HepG2 (cell line): Measurements from ENCODE around the gene ZBTB20. TPM values are rescaled to one million over a fixed set of nuclear protein-coding genes. Genes with fewer than 3 reads are reported as not detected.

Source experiments
- ATAC-seq: fragments of 200-7000 bp; cut with Tn5 transposase; 3 replicates; pipeline ENCODE4 v1.9.1; 2020; ENCODE audit warnings: mild to moderate bottlenecking, moderate library complexity
- BruUV-seq: library from RNA; stranded (reverse); fragments of 400-500 nt; replicated peaks from 2 replicates; lab custom pipeline; 2021; lab: Mats Ljungman, UMichigan
- CTCF ChIA-PET: fragments of 300-600 bp; formaldehyde crosslinking; extraction: SDS; loops from one replicate; lab custom pipeline; 2021; ENCODE audit warnings: low total read pairs, inconsistent platforms, low intra/inter-chr PET ratio; lab: Yijun Ruan, JAX
- POLR2A ChIA-PET: fragments of 350-600 bp; sonication (Branson Sonifier 250); formaldehyde crosslinking; loops from one replicate; lab custom pipeline; 2020; ENCODE audit warnings: antibody characterized with exemption, inconsistent platforms; lab: Yijun Ruan, JAX
- DNase-seq: peaks from one replicate; pipeline ENCODE4 v3.0.0-alpha.2; 2015; ENCODE audit warnings: low spot score
- FAIRE-seq: peaks from 3 replicates; lab custom pipeline; 2011; peaks lifted over from hg19 to GRCh38; lab: Jason Lieb, UNC
- H2AFZ ChIP-seq: one replicate; pipeline ENCODE4 v1.6.1; 2011; ENCODE audit warnings: low read length, inconsistent platforms
- H3K27ac ChIP-seq: fragments of 300-600 bp; 3 replicates; pipeline ENCODE4 v1.8.0; 2011; ENCODE audit warnings: mixed run types, mild to moderate bottlenecking, mixed read lengths, low read length, inconsistent platforms; ENCODE audit not compliant: insufficient read depth; ENCODE audit errors: extremely low read length
- H3K27me3 ChIP-seq, 2 experiments: fragments of 200-600 bp in 1 of 2; 2 replicates in 1 of 2; 3 replicates in 1 of 2; pipeline versions ENCODE4 v1.6.0 to v1.8.0; 2011; ENCODE audit warnings: low read length in 2 of 2, mild to moderate bottlenecking in 2 of 2, moderate library complexity in 2 of 2, inconsistent platforms in 1 of 2; ENCODE audit not compliant: insufficient read depth in 2 of 2, control insufficient read depth in 1 of 2
- H3K36me3 ChIP-seq, 2 experiments: fragments of 200-600 bp in 1 of 2; replicated peaks in 1 of 2; 2 replicates in 1 of 2; 3 replicates in 1 of 2; pipeline versions ENCODE4 v1.5.1 to v1.8.0; 2011; ENCODE audit warnings: low read length in 2 of 2, inconsistent platforms in 1 of 2; ENCODE audit not compliant: insufficient read depth in 2 of 2, control insufficient read depth in 1 of 2
- H3K4me1 ChIP-seq: 2 replicates; pipeline ENCODE4 v1.5.1; 2012; ENCODE audit warnings: low read length, inconsistent platforms; ENCODE audit not compliant: insufficient read depth
- H3K4me2 ChIP-seq: 2 replicates; pipeline ENCODE4 v1.6.0; 2011; ENCODE audit warnings: low read depth, low read length, inconsistent platforms
- H3K4me3 ChIP-seq, 3 experiments: fragments of 200-600 bp in 1 of 3; sonication (generic), shearing (Covaris generic) in 1 of 3; replicated peaks in 1 of 3; 2 replicates each; pipeline ENCODE4 v1.5.1; 2011 to 2016; ENCODE audit warnings: low read length in 3 of 3, inconsistent platforms in 2 of 3, low read depth in 2 of 3, mild to moderate bottlenecking in 2 of 3, control low read depth in 1 of 3, mixed read lengths in 1 of 3; ENCODE audit not compliant: insufficient read depth in 1 of 3
- H3K79me2 ChIP-seq: one replicate; pipeline ENCODE4 v1.6.1; 2011; ENCODE audit warnings: low read length, inconsistent platforms; ENCODE audit not compliant: insufficient read depth
- H3K9ac ChIP-seq: 2 replicates; pipeline ENCODE4 v1.6.0; 2011; ENCODE audit warnings: mild to moderate bottlenecking, low read depth, low read length, inconsistent platforms; ENCODE audit not compliant: insufficient read depth
- H3K9me3 ChIP-seq: 2 replicates; pipeline ENCODE4 v1.5.1; 2012; ENCODE audit warnings: mild to moderate bottlenecking, low read length
- H4K20me1 ChIP-seq: 2 replicates; pipeline ENCODE4 v1.6.0; 2011; ENCODE audit warnings: inconsistent platforms, mild to moderate bottlenecking, low read length, moderate library complexity; ENCODE audit not compliant: insufficient read depth
- ATAD3A ChIP-seq: sonication (generic); formaldehyde crosslinking; IDR thresholded peaks from 2 replicates; pipeline ENCODE4 v1.4.0; 2020; ENCODE audit warnings: missing genetic modification reagents
- FOXO4 ChIP-seq: sonication (generic); formaldehyde crosslinking; conservative IDR thresholded peaks from 2 replicates; pipeline ENCODE4 v1.8.1; 2023; ENCODE audit warnings: missing genetic modification reagents
- KLF15 ChIP-seq: sonication (generic); formaldehyde crosslinking; IDR thresholded peaks from 2 replicates; pipeline ENCODE4 v1.8.1; 2023; ENCODE audit warnings: borderline replicate concordance, mild to moderate bottlenecking, inconsistent platforms, missing genetic modification reagents, mixed read lengths
- MAF1 ChIP-seq: sonication (generic); formaldehyde crosslinking; IDR thresholded peaks from 2 replicates; pipeline ENCODE4 v1.5.0; 2020; ENCODE audit warnings: missing genetic modification reagents, borderline replicate concordance
- MNT ChIP-seq: fragments of 450-650 bp; IDR thresholded peaks from 2 replicates; pipeline ENCODE4 v1.6.1; 2016
- PBX3 ChIP-seq: sonication (generic); formaldehyde crosslinking; IDR thresholded peaks from 2 replicates; pipeline ENCODE4 v1.8.1; 2023; ENCODE audit warnings: missing genetic modification reagents, inconsistent platforms, borderline replicate concordance
- POLR2A ChIP-seq, 2 experiments: IDR thresholded peaks; 2 replicates each; pipeline ENCODE4 v1.6.1; 2011; ENCODE audit warnings: low read depth in 2 of 2, low read length in 2 of 2, mild to moderate bottlenecking in 1 of 2, moderate library complexity in 1 of 2; ENCODE audit not compliant: insufficient read depth in 1 of 2
- RBFOX2 ChIP-seq: fragments of 200-400 bp; formaldehyde crosslinking; IDR thresholded peaks from 2 replicates; pipeline ENCODE4 v1.6.1; 2017; ENCODE audit warnings: low read depth, mild to moderate bottlenecking, low read length
- ZMYM2 ChIP-seq: sonication (generic); formaldehyde crosslinking; IDR thresholded peaks from 2 replicates; pipeline ENCODE4 v1.8.0; 2022; ENCODE audit warnings: mild to moderate bottlenecking, missing genetic modification reagents
- ZNF24 ChIP-seq: fragments of 450-650 bp; IDR thresholded peaks from 2 replicates; pipeline ENCODE4 v1.6.1; 2017; ENCODE audit warnings: antibody characterized with exemption, mild to moderate bottlenecking
- ZNF616 ChIP-seq: sonication (generic); formaldehyde crosslinking; IDR thresholded peaks from 2 replicates; pipeline ENCODE4 v1.5.0; 2020; ENCODE audit warnings: low read depth, mild to moderate bottlenecking, missing genetic modification reagents
- ZNF672 ChIP-seq: sonication (generic); formaldehyde crosslinking; IDR thresholded peaks from 2 replicates; pipeline ENCODE4 v1.8.1; 2022; ENCODE audit warnings: missing genetic modification reagents
- ZSCAN9 ChIP-seq: IDR thresholded peaks from 2 replicates; pipeline ENCODE4 v1.6.1; 2016; ENCODE audit warnings: borderline replicate concordance
- in situ Hi-C: cut with HindIII; loops from 2 replicates; pipeline ENCODE4 v1.10.0; 2017; ENCODE audit warnings: low pct_unique_long_range_greater_than_20kb; ENCODE audit not compliant: extremely low pct_ligation_motif_present
- intact Hi-C: fragments of 100-400 bp; cut with micrococcal nuclease; formaldehyde crosslinking; loops from one replicate; pipeline ENCODE4 v1.10.0; 2022; ENCODE audit not compliant: unreplicated experiment
- polyA plus RNA-seq, 8 experiments: library from polyadenylated mRNA; depleted of rRNA in 3 of 8; stranded (reverse) in 7 of 8; unstranded in 1 of 8; fragments of >200 nt; fragmentation: Illumina TruSeq in 4 of 8; extraction: Trizol in 4 of 8; gene quantifications; 2 replicates each; pipeline versions ENCODE4 v1.2.1 to v1.2.3, GENCODE V29; 2011 to 2016; ENCODE audit warnings: low read depth in 4 of 8, missing spikeins in 1 of 8, mixed read lengths in 1 of 8; ENCODE audit not compliant: insufficient read depth in 1 of 8
- total RNA-seq, 5 experiments: library from RNA; depleted of rRNA; stranded (reverse); fragments of >200 nt; fragmentation: Illumina TruSeq; extraction: Trizol; gene quantifications; 2 replicates each; pipeline ENCODE4 v1.2.3, GENCODE V29; 2016; ENCODE audit warnings: low read depth in 1 of 5
- TF ChIP-seq, protein P1 (sequence below): sonication (generic); formaldehyde crosslinking; IDR thresholded peaks from 2 replicates; pipeline ENCODE4 v1.4.0; 2020; ENCODE audit warnings: missing genetic modification reagents
- TF ChIP-seq, protein P2 (sequence below): IDR thresholded peaks from 2 replicates; pipeline ENCODE4 v1.6.1; 2016; ENCODE audit warnings: missing biosample characterization, missing genetic modification reagents, low read depth

ZBTB20 gene
- total and polyA plus RNA-seq, 2 of the 13 experiments (the other 11 are each of a cell fraction or from before 2014, with no cell fraction given): 1.9 to 8.8 TPM

DNA sequence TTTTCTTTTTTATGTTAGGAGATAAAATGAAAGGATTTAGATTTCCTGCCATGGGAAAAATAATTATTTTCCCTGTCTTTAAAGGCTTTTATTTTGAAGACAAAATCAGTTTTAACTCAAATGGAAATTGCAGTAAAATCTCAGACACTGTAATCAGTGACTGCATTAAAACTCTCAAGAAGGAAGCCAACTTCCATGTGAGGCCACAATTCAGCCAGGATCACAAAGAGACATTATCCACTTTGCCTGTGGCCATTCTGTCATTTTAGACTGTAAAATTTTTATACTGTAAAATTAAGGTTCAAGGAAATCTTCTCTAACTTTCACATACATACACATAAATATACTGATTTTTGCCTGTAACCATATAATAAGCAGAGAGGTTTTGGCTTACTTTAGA is 549.2 kb downstream of the ZBTB20 start:
- H3K4me2 ChIP-seq: no peak overlapping the region
- H3K4me1 ChIP-seq: peaks cover 11% of the 10 kb centered on the region
- no peak for TF ChIP-seq ZNF672
- no peak for TF ChIP-seq RBFOX2
- no peak for TF ChIP-seq FOXO4 (CRISPR knock-in tag)
- no peak for TF ChIP-seq KLF15
- no peak for TF ChIP-seq POLR2A (IDR thresholded peaks at IDR 0.05; ENCODE audit: insufficient read depth in 1 of 2, low read depth in 2 of 2, low read length in 2 of 2)
- TF ChIP-seq ZSCAN9 (CRISPR knock-in tag): no peak
- no peak for TF ChIP-seq ATAD3A (CRISPR knock-in tag)
- no peak for TF ChIP-seq ZMYM2 (CRISPR knock-in tag)
- TF ChIP-seq, protein P1, sequence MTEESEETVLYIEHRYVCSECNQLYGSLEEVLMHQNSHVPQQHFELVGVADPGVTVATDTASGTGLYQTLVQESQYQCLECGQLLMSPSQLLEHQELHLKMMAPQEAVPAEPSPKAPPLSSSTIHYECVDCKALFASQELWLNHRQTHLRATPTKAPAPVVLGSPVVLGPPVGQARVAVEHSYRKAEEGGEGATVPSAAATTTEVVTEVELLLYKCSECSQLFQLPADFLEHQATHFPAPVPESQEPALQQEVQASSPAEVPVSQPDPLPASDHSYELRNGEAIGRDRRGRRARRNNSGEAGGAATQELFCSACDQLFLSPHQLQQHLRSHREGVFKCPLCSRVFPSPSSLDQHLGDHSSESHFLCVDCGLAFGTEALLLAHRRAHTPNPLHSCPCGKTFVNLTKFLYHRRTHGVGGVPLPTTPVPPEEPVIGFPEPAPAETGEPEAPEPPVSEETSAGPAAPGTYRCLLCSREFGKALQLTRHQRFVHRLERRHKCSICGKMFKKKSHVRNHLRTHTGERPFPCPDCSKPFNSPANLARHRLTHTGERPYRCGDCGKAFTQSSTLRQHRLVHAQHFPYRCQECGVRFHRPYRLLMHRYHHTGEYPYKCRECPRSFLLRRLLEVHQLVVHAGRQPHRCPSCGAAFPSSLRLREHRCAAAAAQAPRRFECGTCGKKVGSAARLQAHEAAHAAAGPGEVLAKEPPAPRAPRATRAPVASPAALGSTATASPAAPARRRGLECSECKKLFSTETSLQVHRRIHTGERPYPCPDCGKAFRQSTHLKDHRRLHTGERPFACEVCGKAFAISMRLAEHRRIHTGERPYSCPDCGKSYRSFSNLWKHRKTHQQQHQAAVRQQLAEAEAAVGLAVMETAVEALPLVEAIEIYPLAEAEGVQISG (CRISPR knock-in tag): no peak
- TF ChIP-seq ZNF24: no peak
- no peak for TF ChIP-seq MNT
- no peak for TF ChIP-seq ZNF616 (CRISPR knock-in tag)
- TF ChIP-seq PBX3: no peak
- TF ChIP-seq MAF1 (CRISPR knock-in tag): no peak
- TF ChIP-seq, protein P2, sequence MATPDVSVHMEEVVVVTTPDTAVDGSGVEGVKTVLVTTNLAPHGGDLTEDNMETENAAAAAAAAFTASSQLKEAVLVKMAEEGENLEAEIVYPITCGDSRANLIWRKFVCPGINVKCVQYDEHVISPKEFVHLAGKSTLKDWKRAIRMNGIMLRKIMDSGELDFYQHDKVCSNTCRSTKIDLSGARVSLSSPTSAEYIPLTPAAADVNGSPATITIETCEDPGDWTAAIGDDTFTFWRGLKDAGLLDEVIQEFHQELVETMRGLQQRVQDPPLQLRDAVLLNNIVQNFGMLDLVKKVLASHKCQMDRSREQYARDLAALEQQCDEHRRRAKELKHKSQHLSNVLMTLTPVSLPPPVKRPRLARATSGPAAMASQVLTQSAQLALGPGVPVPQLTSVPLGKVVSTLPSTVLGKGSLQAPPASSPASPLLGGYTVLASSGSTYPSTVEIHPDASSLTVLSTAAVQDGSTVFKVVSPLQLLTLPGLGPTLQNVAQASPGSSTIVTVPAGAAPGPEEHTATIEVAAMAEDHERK: no peak
- DNase-seq (no peak), ATAC-seq (no peak), FAIRE-seq (no peak)
- ChIA-PET POLR2A (no interaction called here), CTCF (no interaction called here)
- H3K79me2 ChIP-seq: peaks cover 3% of the 10 kb centered on the region
- no peak overlapping the region for H2AFZ ChIP-seq
- no peak overlapping the region for H3K4me3 ChIP-seq
- no TSS peak for BruUV-seq
- no peaks in the 10 kb centered on the region for H3K9me3 ChIP-seq
- in situ Hi-C loops: no loop called here
- no peaks in the 10 kb centered on the region for H3K27me3 ChIP-seq
- H4K20me1 ChIP-seq: no peaks in the 10 kb centered on the region
- no peak overlapping the region for H3K9ac ChIP-seq
- intact Hi-C loops: no loop called here
- no peak overlapping the region for H3K27ac ChIP-seq
- no peaks in the 10 kb centered on the region for H3K36me3 ChIP-seq
